Endothelial cell of umbilical vein (primary cell): ENCODE results near the gene STARD9. TPM values are rescaled to one million over a fixed set of nuclear protein-coding genes. Genes with fewer than 3 reads are reported as not detected.

Experiments
- BruUV-seq: library from RNA; stranded (reverse); fragments of 400-500 nt; replicated peaks from 2 replicates; lab custom pipeline; 2021; lab: Mats Ljungman, UMichigan
- CTCF ChIA-PET: fragments of 300-600, 350-600 bp; sonication (Branson Sonifier 250); formaldehyde crosslinking; loops from one replicate; lab custom pipeline; 2021; ENCODE audit warnings: antibody characterized with exemption, inconsistent platforms; lab: Charles Lee
- POLR2A ChIA-PET: fragments of 300-600, 350-600 bp; sonication (Branson Sonifier 250); formaldehyde crosslinking; loops from one replicate; lab custom pipeline; 2021; ENCODE audit warnings: antibody characterized with exemption, inconsistent platforms; lab: Charles Lee
- DNase-seq: peaks from one replicate; pipeline ENCODE4 v3.0.0-alpha.2; 2011; ENCODE audit warnings: low read depth, low spot score
- FAIRE-seq: peaks from 2 replicates; lab custom pipeline; 2011; peaks lifted over from hg19 to GRCh38; lab: Jason Lieb, UNC
- H2AFZ ChIP-seq: 2 replicates; pipeline ENCODE4 v1.6.0; 2012; ENCODE audit warnings: low read depth, low read length, control low read depth, inconsistent platforms
- H3K27ac ChIP-seq: 2 replicates; pipeline ENCODE4 v1.5.1; 2011; ENCODE audit warnings: low read depth, mild to moderate bottlenecking, control low read depth, low read length, moderate library complexity; ENCODE audit not compliant: insufficient read depth
- H3K27me3 ChIP-seq, 2 experiments: 2 replicates each; pipeline versions ENCODE4 v1.6.0 to v1.6.1; 2011; ENCODE audit warnings: low read length in 2 of 2, mixed read lengths in 1 of 2; ENCODE audit not compliant: control insufficient read depth in 2 of 2, insufficient read depth in 2 of 2
- H3K36me3 ChIP-seq, 2 experiments: 2 replicates in 1 of 2; 3 replicates in 1 of 2; pipeline ENCODE4 v1.5.1; 2011; ENCODE audit warnings: low read length in 2 of 2, mild to moderate bottlenecking in 1 of 2, moderate library complexity in 1 of 2; ENCODE audit not compliant: control insufficient read depth in 2 of 2, insufficient read depth in 2 of 2; ENCODE audit errors: extremely low read depth in 1 of 2
- H3K4me1 ChIP-seq: 3 replicates; pipeline ENCODE4 v1.5.1; 2011; ENCODE audit warnings: mild to moderate bottlenecking, low read length; ENCODE audit not compliant: control insufficient read depth, insufficient read depth; ENCODE audit errors: extremely low read depth
- H3K4me2 ChIP-seq: 2 replicates; pipeline ENCODE4 v1.6.1; 2011; ENCODE audit warnings: low read length, control low read depth, mixed read lengths; ENCODE audit not compliant: insufficient read depth
- H3K4me3 ChIP-seq, 3 experiments: fragments of 200-600 bp in 1 of 3; sonication (generic), shearing (Covaris generic) in 1 of 3; replicated peaks in 1 of 3; 2 replicates each; pipeline ENCODE4 v1.5.1; 2011 to 2016; ENCODE audit warnings: control low read depth in 3 of 3, low read length in 3 of 3, mild to moderate bottlenecking in 2 of 3, inconsistent platforms in 1 of 3, low read depth in 1 of 3, moderate library complexity in 1 of 3; ENCODE audit not compliant: insufficient read depth in 1 of 3
- H3K79me2 ChIP-seq: 2 replicates; pipeline ENCODE4 v1.6.0; 2012; ENCODE audit warnings: low read length, inconsistent platforms; ENCODE audit not compliant: control insufficient read depth, insufficient read depth
- H3K9ac ChIP-seq: replicated peaks from 2 replicates; pipeline ENCODE3; 2011; ENCODE audit warnings: low read length, control low read depth; ENCODE audit not compliant: insufficient read depth; ENCODE audit errors: extremely low read depth
- H3K9me1 ChIP-seq: replicated peaks from 3 replicates; pipeline ENCODE4 v1.6.0; 2011; ENCODE audit warnings: mild to moderate bottlenecking, low read length; ENCODE audit not compliant: control insufficient read depth, insufficient read depth; ENCODE audit errors: extremely low read depth
- H3K9me3 ChIP-seq: replicated peaks from 2 replicates; pipeline ENCODE4 v1.5.1; 2012; ENCODE audit warnings: low read length, inconsistent platforms; ENCODE audit not compliant: control insufficient read depth, insufficient read depth
- H4K20me1 ChIP-seq: replicated peaks from 2 replicates; pipeline ENCODE3; 2011; ENCODE audit warnings: mild to moderate bottlenecking, low read length; ENCODE audit not compliant: control insufficient read depth, insufficient read depth; ENCODE audit errors: extremely low read depth
- GATA2 ChIP-seq: IDR thresholded peaks from 2 replicates; pipeline ENCODE4 v1.7.0; 2011; ENCODE audit warnings: low read depth, mild to moderate bottlenecking, moderate library complexity, mixed read lengths, low read length; ENCODE audit not compliant: insufficient read length, insufficient read depth
- JUN ChIP-seq: IDR thresholded peaks from 2 replicates; pipeline ENCODE4 v1.6.1; 2011; ENCODE audit warnings: borderline replicate concordance, low read depth; ENCODE audit not compliant: insufficient read length, insufficient read depth
- POLR2AphosphoS5 ChIP-seq: IDR thresholded peaks from 2 replicates; pipeline ENCODE4 v1.6.1; 2012; ENCODE audit warnings: low read depth, mild to moderate bottlenecking, control low read depth, low read length, moderate library complexity; ENCODE audit not compliant: insufficient read depth
- dilution Hi-C: fragments of 300-500 bp; cut with MboI; formaldehyde crosslinking; loops from one replicate; pipeline ENCODE4 v1.15.0; 2019; ENCODE audit warnings: low sequenced_read_pairs; ENCODE audit not compliant: extremely low pct_ligation_motif_present
- intact Hi-C: fragments of 100-400 bp; cut with micrococcal nuclease; formaldehyde crosslinking; loops from one replicate; pipeline ENCODE4 v1.10.0; 2022
- polyA plus RNA-seq, 4 experiments: library from polyadenylated mRNA; depleted of rRNA in 3 of 4; stranded (reverse) in 3 of 4; unstranded in 1 of 4; fragments of >200 nt; gene quantifications; 2 replicates each; pipeline versions ENCODE4 v1.2.1 to v1.2.3, GENCODE V29; 2011 to 2012; ENCODE audit warnings: missing spikeins in 1 of 4
- total RNA-seq: library from RNA; stranded (reverse); gene quantifications from 2 replicates; pipeline ENCODE4 v1.2.3, GENCODE V29; 2021
- TF ChIP-seq, protein P1 (sequence below), 2 donors: IDR thresholded peaks; 1 replicate in 1 of 2; 2 replicates in 1 of 2; pipeline ENCODE4 v1.5.1; 2011; ENCODE audit warnings: low read length in 2 of 2, mild to moderate bottlenecking in 2 of 2, moderate library complexity in 2 of 2, control low read depth in 1 of 2, inconsistent platforms in 1 of 2, low read depth in 1 of 2; ENCODE audit not compliant: insufficient read depth in 1 of 2; ENCODE audit errors: extremely low read depth in 1 of 2

The STARD9 gene
- total and polyA plus RNA-seq, 2 donors (not counting 3 experiments of a cell fraction or from before 2014, with no cell fraction given): 4.6 to 17.5 TPM

DNA sequence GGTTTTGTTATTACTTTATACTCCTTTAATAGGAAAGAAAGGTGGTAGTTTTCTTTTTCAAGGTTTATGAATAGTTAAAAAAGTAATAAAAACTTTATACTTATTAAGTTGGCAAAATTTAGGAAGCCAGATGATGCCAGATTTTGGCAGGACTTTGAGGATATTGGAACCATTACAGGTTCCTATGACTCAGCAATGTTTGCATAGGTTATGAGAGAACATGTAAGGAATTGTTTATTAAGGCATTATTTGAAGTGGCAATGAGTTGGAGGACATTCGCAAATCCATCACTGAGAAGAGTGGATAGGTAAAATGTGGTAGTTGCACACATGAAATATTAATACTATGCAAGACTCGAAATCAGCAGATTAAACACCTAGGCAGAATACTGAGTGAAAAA is 131.7 kb downstream of the STARD9 start:
- intact Hi-C loops: loop anchor here (10.0 kb wide), 3 partner anchors 328 to 578 kb away; no protein-coding TSS in a partner anchor
- DNase-seq: peak; percentile 72
- CTCF ChIA-PET: interaction anchor here (1.8 to 6.3 kb wide), 5 partner anchors 16 to 578 kb away, joined by 10 to 75 read pairs (median 31); no protein-coding TSS in a partner anchor

More for the DNA sequence above, 131.7 kb downstream of the STARD9 start:
- Histone ChIP-seq H3K9me1 (no peaks in the 10 kb centered on the region), H3K4me1 (peaks cover 12% of the 10 kb centered on the region), H3K9me3 (no peaks in the 10 kb centered on the region), H3K4me2 (no peak overlapping the region), H3K9ac (no peak overlapping the region), H2AFZ (no peak overlapping the region), H3K36me3 (no peaks in the 10 kb centered on the region), H3K27me3 (no peaks in the 10 kb centered on the region), H3K79me2 (no peaks in the 10 kb centered on the region), H3K27ac (no peak overlapping the region), H3K4me3 (no peak overlapping the region), H4K20me1 (no peaks in the 10 kb centered on the region)
- POLR2A ChIA-PET: no interaction called here
- dilution Hi-C loops: no loop called here
- TF ChIP-seq, protein P1, sequence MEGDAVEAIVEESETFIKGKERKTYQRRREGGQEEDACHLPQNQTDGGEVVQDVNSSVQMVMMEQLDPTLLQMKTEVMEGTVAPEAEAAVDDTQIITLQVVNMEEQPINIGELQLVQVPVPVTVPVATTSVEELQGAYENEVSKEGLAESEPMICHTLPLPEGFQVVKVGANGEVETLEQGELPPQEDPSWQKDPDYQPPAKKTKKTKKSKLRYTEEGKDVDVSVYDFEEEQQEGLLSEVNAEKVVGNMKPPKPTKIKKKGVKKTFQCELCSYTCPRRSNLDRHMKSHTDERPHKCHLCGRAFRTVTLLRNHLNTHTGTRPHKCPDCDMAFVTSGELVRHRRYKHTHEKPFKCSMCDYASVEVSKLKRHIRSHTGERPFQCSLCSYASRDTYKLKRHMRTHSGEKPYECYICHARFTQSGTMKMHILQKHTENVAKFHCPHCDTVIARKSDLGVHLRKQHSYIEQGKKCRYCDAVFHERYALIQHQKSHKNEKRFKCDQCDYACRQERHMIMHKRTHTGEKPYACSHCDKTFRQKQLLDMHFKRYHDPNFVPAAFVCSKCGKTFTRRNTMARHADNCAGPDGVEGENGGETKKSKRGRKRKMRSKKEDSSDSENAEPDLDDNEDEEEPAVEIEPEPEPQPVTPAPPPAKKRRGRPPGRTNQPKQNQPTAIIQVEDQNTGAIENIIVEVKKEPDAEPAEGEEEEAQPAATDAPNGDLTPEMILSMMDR (IDR thresholded peaks at IDR 0.05; ENCODE audit: extremely low read depth in 1 of 2, insufficient read depth in 1 of 2, low read depth in 1 of 2, low read length in 2 of 2): no peak
- no peak for TF ChIP-seq POLR2AphosphoS5
- TF ChIP-seq GATA2: no peak
- peak; percentile 10 for TF ChIP-seq JUN
- FAIRE-seq: no peak
- BruUV-seq: no TSS peak
